ENCODE measurements around the gene BEGAIN.

Gene BEGAIN

GRCh38 chr14:100530270-100531072, 56.7 kb downstream of the BEGAIN start:
- CTCF ChIA-PET = interaction anchor here (0.6 to 1.2 kb wide), 2 partner anchors 45 to 187 kb away, joined by 3 read pairs; no protein-coding TSS in a partner anchor

GRCh38 chr14:100529561-100530031, 57.6 kb downstream of the BEGAIN start:
- ChIA-PET POLR2A (no interaction called here), CTCF (interaction anchor here (0.6 to 1.2 kb wide), 2 partner anchors 46 to 188 kb away, joined by 3 read pairs; no protein-coding TSS in a partner anchor)
- no peak for TF ChIP-seq CTCF (IDR thresholded peaks at IDR 0.05; ENCODE audit: control extremely low read depth, extremely low read depth, low read depth, missing control alignments)
- no peak for DNase-seq (ENCODE audit: extremely low spot score)

More at GRCh38 chr14:100530270-100531072, 56.7 kb downstream of the BEGAIN start:
- POLR2A ChIA-PET = no interaction called here
- TF ChIP-seq CTCF (IDR thresholded peaks at IDR 0.05; ENCODE audit: control extremely low read depth, extremely low read depth, low read depth, missing control alignments) = no peak
- no peak for DNase-seq (ENCODE audit: extremely low spot score)

- CTCF ChIA-PET = interaction anchor here (1.2 kb wide), 1 partner anchor 188 kb away, joined by 3 read pairs; no protein-coding TSS in a partner anchor
- no peak for DNase-seq (ENCODE audit: extremely low spot score)
- POLR2A ChIA-PET = no interaction called here
- TF ChIP-seq CTCF (IDR thresholded peaks at IDR 0.05; ENCODE audit: control extremely low read depth, extremely low read depth, low read depth, missing control alignments) = no peak
Observed at GRCh38 chr14:100528962-100529560, 58.2 kb downstream of the BEGAIN start.

- peak; percentile 18 for DNase-seq (ENCODE audit: extremely low spot score)
- ChIA-PET CTCF (interaction anchor here (1.3 kb wide), 1 partner anchor 9 kb away, joined by 3 read pairs; no protein-coding TSS in a partner anchor), POLR2A (no interaction called here)
- no peak for TF ChIP-seq CTCF (IDR thresholded peaks at IDR 0.05; ENCODE audit: control extremely low read depth, extremely low read depth, low read depth, missing control alignments)
Observed at GRCh38 chr14:100526632-100527031, 60.6 kb downstream of the BEGAIN start.

- ChIA-PET POLR2A (no interaction called here), CTCF (interaction anchor here (1.3 to 1.9 kb wide), 3 partner anchors 9 to 126 kb away, joined by 3 to 8 read pairs (median 3); no protein-coding TSS in a partner anchor)
- no peak for TF ChIP-seq CTCF (IDR thresholded peaks at IDR 0.05; ENCODE audit: control extremely low read depth, extremely low read depth, low read depth, missing control alignments)
- no peak for DNase-seq (ENCODE audit: extremely low spot score)
Observed at GRCh38 chr14:100526057-100526456, 61.2 kb downstream of the BEGAIN start.

GRCh38 chr14:100525615-100526014, 61.6 kb downstream of the BEGAIN start:
- no peak for TF ChIP-seq CTCF (IDR thresholded peaks at IDR 0.05; ENCODE audit: control extremely low read depth, extremely low read depth, low read depth, missing control alignments)
- ChIA-PET CTCF (interaction anchor here (1.1 to 2.0 kb wide), 5 partner anchors 10 to 129 kb away, joined by 3 to 8 read pairs (median 3); no protein-coding TSS in a partner anchor), POLR2A (no interaction called here)
- DNase-seq (ENCODE audit: extremely low spot score) = peak; percentile 18
